IPS-NIHi7 (cell line): ENCODE data around the gene LDLRAD3.

Experiments used
- DNase-seq: peaks from one replicate; pipeline ENCODE4 v3.0.0; 2012; ENCODE audit warnings: mixed read lengths; ENCODE audit errors: extremely low spot score

The LDLRAD3 gene

GRCh38 chr11:36131721-36132397 is 188.0 kb downstream of the LDLRAD3 start:
- DNase-seq, result peak; percentile 85

DNA sequence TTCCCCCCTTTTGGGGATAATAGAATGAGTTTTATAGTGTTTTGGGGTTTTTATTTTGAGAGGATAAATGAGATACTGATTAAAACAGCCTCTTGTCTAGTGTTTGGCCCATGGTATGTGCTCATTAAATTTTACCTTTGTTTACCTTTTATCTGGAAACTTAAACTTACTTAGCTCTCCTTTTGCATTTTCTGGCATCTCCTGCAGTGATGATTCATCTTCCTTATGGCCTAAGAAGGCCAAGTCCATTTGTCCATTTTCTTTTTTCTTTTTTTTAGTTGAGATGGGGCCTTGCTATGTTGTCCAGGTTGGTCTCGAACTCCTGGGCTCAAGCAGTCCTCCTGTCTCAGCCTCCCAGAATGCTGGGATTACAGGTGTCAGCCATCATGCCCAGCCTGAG is 189.1 kb downstream of the LDLRAD3 start:
- DNase-seq, result no peak

DNA sequence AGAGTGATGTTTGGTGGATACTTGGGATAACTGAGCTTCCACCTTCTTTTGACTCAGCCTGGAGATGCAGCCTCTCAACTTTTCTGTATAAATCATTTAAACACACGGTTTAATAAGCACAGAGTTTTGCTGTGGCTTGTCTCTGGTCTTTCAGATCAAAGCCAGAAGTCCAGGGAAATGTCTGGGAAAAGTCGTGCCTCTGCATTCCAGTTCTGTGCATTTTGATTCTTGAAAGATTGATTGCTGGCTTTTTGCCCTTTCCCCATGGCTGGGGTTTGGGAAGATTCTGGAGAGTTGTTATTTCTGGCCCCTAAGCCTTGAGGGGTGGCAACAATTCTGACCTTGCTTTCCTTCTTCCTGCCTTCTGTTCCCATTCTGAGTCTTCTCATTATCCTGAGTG is 191.2 kb downstream of the LDLRAD3 start:
- DNase-seq, result no peak

GRCh38 chr11:36139767-36140166 is 195.9 kb downstream of the LDLRAD3 start:
- DNase-seq, result no peak

DNA sequence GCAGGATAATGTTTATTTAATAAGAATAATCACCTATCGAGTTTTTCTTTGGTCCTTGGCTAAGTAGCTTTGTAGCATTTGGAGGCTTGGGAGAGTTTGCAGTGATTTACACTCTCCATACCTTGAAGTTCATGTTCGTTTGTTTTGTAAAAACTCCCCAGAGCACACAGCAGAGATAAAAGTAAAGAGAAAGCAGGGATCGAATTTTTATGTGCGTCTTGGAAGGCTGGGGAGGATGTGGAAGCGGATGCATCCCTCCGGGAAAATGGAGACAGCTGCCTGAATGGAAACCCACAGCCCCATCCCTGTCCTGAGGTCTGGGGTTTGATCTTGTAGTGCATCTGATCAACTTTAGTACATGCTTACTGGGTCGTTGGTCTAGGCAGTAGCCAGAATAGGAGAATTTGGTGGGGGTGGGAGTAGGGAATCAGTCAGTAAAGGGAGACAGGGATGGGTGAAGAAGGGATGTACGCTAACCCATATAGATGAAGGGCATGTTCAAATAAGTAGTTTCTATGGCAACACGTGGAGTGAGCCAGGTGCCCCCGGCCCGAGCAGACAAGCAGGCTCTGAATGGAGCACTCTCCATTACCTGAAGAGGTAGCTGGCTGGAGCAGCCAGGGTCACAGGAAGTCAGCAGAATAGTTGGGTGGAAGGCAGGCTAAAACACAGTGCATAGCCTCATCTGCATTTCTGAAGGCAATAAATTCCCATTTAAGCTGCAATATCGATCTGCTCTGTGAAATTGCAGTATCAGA is 197.5 kb downstream of the LDLRAD3 start:
- DNase-seq, result no peak

GRCh38 chr11:36141956-36142355 is 198.1 kb downstream of the LDLRAD3 start:
- no peak for DNase-seq

- DNase-seq, result no peak
Measured at GRCh38 chr11:36142439-36142838, 198.6 kb downstream of the LDLRAD3 start.

DNA sequence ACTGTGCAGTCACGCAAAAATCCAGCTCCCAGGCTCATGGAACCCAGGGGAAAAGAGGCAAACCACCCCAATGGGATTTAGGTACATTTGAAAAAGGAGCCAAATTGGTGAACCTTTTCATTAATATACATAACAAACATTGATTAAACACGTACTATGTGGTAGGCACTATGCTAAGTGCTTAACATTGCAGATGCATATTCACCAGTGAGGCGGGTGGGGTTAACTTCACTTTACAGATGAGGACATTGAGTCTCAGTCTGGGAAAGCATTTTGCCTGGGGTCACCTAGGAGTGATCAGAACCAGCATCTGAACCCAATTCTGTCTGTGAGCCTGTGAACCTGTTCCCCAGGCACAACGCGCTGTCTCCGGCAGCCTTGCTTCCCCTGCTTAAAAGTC is 199.0 kb downstream of the LDLRAD3 start:
- DNase-seq, result no peak

DNA sequence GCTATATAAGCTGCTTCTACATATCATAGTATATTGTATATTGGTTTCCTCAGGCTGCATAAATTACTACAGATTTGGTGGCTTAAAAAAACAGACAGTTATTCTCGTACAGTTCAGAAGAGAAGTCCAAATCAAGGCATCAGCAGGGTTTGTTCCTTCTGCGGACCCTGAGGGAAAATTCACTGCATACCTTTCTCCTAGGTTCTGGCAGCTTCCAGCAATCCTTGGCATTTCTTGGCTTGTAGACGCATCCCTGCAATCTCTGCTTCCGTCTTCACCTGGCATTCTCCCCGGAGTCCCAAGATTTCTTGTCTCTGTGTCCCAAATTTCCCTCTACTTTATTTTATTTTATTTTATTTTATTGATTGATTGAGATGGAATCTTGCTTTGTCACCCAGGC is 202.6 kb downstream of the LDLRAD3 start:
- no peak for DNase-seq

- no peak for DNase-seq
Measured at GRCh38 chr11:36147491-36147890, 203.6 kb downstream of the LDLRAD3 start.

DNA sequence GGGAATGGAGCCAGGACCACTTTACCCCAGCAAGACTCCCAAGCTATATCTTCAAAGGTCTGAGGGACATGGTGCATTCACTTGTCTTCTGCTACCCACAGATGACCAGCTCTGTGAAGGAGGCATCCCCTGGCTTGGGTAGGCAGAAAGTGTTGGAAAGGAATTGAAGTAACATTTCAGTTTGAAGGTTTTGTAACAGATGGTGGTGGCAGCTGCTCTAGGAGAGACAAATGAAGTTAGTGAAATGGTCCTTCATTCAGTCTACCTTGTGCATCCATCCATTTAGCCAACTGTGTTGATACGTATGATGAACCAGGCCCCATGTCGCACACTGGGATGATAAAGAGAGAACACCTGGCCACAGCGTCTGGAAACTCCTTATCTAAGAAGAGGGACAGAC is 204.8 kb downstream of the LDLRAD3 start:
- DNase-seq, result no peak

- peak; percentile 83 for DNase-seq
Measured at GRCh38 chr11:36149538-36150242, 205.8 kb downstream of the LDLRAD3 start.

DNA sequence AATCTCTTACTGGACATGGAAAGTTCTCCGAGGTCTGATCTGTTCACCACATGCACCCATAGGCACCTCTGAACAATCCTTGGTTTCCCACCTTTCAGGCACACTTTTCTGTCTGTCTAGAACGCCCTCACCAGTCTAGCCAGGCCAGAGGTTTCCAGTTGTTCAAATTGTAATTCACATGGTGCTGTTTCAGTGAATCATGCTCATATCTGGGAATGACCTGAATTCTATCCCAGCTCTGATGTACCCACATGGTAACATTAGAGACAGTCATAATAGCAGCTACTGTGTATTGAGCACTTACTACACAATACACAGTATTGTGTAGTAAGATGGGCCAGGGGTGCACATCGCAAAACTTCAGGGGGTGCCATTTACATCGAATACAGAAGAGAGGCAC is 207.1 kb downstream of the LDLRAD3 start:
- DNase-seq, result no peak

DNA sequence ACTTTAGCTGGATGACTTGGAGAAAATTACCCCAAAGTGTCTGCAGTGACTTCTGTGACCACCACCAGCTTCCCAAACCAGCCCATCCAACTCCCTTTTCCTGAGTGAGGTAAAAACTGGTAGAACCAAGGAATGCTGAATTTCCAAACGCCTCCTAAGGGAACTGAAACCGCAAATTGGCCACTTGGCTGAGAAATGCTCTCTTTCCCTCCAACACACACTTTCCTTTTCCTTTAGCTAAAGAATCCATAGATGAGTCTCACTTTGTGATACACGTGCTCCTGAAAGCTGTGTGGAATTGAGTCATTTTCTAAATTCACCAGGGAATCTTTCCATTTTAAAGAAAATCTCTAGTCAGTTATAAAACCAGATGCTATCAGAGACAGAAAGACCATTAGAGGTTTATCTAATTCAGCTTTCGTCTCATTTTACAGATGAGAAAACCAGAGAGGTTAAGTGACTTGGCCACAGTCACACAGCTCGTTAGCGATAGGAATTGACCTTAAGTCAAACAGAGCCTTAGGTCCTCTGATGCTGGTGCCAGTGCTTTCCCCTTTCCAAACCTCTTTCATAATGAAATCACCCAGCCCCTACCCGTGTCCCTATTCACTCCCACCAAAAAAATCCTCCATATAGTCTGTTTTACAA is 208.2 kb downstream of the LDLRAD3 start:
- no peak for DNase-seq

DNA sequence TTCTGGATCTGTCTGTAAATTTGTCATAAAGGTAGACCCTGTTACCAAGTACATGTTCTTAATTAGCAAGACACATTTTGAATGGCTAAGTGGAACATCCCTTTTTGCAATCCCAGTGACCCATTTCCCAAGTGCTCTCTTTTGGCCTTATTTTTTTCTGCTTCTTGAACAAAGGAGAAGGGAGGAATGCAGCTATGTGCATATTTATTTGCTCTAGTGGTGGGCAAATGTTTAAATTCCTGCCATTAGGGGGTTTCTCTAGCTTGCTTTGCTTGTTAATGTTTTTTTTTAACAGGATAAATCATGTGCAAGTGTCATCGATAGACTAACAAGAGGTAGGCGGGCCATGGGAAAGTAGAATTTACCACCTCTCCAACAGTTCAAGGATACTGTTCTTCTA is 209.7 kb downstream of the LDLRAD3 start:
- DNase-seq, result no peak

DNA sequence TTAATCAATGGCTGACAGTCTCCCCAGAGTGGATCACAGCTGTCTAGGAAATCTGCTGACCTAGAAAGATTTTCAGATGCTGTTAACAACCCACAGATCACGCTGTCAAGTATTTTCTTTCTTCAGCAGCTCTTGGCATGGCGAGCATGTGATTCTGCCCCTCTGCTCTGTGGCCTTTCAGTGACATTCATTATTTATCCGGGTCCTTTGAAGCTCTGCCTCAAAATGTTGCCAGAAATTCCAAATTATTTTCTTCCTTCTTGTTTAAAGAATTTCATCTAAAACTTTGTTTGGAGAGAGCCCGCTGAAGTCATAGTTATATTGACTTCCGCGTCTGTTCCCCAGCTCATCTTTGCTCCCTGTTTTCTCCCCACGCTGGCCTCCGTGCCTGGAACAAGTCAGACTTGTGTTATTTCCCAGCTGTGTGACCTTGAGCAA is 211.3 kb downstream of the LDLRAD3 start:
- no peak for DNase-seq

DNA sequence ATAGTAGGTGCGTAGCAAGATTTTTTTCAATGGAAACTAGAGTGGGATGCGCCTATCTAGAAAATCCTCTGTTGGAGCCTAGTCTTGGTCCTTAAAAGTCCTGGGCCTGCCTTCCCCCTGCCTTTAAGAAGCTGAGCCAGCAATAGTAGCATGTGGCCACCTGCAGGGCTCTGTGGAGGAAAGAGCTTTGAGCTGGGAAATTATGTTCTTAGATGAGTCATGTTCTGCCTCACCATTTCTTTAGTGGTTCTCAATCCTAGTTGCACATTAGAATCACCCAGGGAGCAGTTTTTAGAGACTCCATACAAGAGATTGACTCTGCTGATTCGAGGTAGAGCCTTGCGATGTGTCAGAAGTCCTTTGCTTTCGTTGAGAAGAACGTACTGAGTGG is 211.9 kb downstream of the LDLRAD3 start:
- no peak for DNase-seq

- DNase-seq, result no peak
Measured at GRCh38 chr11:36156161-36156816, 212.4 kb downstream of the LDLRAD3 start.

DNA sequence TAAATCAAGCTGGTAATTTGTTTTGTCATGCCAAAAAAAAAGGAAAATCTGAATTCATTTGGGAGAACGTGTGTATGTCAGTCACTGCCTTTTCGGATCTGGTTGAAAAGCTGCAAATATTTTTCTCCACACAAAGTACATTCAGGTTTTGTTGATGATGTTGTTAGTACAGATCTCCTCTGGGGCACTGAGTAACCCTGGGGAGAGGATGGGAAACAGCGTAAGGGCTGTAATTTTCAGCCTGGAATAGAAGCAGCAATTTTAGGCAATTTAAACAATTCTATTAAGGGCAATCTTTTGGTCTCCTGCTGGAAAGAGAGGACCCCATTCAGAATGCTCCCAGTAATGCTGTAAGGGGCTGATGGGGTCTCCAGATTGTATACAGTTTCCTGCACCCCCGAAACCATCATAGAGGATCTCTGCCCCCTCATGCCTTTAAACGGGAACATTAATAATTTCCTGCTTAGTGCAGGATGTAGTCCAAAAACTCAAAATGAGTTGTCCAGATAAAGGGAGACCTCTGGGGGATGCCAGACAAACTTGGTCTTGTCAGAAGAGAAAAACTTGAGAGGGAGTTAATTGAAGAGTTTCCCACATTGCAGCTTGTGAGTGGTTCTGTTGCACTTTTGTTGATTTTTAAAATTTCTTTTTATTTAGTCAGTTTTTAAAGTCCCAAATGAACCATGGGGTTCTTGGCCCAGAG is 213.1 kb downstream of the LDLRAD3 start:
- no peak for DNase-seq

DNA sequence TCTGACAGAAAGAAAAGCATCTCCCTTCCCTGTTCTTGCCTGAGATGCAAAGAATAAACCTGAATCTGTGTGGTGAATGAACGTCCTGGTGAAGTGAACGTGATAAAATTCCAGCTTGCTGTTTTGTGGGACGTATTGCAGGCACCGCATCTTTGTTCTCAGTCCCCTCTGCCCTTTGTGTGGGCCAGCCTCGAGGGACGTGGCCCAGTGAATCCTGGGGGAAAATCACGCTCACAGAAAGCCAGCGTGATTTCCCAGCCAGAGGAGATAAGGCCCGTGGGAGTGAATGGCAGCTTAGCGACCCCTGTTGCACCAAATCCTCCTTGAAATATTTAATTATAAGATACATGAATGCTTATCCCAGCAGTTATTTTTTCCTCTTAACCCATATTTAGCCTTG is 216.2 kb downstream of the LDLRAD3 start:
- no peak for DNase-seq

GRCh38 chr11:36161572-36161971 is 217.7 kb downstream of the LDLRAD3 start:
- no peak for DNase-seq
